Activated T-cell treated with anti-CD3 and anti-CD28 coated beads for 48 hours (primary cell): ENCODE data around the gene DDX20.
A peak's percentile ranks its signal among the peaks of the same experiment; 100 is the strongest.

ENCODE experiments used
- DNase-seq: peaks from one replicate; pipeline ENCODE4 v3.0.0-alpha.2; 2020; ENCODE audit warnings: low read depth

Gene DDX20, protein sequence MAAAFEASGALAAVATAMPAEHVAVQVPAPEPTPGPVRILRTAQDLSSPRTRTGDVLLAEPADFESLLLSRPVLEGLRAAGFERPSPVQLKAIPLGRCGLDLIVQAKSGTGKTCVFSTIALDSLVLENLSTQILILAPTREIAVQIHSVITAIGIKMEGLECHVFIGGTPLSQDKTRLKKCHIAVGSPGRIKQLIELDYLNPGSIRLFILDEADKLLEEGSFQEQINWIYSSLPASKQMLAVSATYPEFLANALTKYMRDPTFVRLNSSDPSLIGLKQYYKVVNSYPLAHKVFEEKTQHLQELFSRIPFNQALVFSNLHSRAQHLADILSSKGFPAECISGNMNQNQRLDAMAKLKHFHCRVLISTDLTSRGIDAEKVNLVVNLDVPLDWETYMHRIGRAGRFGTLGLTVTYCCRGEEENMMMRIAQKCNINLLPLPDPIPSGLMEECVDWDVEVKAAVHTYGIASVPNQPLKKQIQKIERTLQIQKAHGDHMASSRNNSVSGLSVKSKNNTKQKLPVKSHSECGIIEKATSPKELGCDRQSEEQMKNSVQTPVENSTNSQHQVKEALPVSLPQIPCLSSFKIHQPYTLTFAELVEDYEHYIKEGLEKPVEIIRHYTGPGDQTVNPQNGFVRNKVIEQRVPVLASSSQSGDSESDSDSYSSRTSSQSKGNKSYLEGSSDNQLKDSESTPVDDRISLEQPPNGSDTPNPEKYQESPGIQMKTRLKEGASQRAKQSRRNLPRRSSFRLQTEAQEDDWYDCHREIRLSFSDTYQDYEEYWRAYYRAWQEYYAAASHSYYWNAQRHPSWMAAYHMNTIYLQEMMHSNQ

DNA sequence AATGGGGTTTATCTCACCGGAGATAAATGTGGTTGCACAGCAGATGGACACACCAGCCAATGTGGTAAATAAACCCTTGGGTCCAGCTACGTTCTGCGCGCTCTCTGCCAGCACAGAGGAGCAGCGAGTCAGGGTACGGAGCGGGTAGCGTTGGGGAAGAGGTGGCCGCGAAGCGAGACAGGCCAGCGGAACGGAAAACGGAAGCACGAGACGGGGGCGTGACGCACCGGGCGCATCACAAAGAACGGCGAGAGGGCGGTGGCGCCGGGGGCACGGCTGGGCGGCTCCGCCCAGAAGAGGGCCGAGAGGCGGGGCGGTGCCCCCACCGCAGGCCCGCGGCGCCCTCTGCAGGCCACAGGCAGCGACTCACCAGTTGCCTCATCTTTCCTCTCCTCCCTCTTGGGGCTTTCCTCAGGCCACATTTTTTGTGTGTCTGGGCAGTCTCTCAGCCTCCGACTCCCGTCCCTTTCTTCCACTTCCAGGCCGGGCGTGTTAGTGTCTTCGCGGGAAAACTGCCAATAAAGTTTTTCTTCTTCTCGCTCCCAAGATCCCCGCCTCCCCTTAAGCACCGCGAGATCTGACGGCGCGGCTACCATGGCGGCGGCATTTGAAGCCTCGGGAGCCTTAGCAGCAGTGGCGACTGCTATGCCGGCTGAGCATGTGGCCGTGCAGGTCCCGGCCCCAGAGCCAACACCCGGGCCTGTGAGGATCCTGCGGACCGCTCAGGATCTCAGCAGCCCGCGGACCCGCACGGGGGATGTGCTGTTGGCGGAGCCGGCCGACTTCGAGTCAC, at the start of gene DDX20:
Gene DDX20, plus strand, starts transcription at position 571 of the 793 bp plus-strand sequence. Its CDS starts 24 bp downstream, at position 595.
- peak; percentile 93 for DNase-seq

DNA sequence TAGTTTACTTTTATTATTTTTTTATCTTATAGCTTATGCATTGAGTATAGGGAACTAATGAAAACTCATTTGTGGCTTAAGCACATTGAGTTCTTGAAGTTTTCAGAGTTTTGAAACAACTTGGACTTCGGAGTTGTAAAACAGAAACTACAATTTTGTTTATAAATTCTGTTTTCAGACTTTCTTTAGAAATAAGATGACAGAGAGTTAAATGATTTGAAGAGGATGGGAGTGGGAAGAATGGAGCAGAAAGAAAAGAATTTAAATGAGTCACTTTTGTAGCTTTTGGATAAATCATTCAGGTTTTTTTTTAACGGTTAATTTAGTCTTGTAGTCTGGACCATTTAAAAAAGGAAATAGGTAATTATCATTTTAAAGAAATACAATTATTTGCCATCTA, 48.8 kb upstream of the DDX20 start:
- no peak for DNase-seq

DNA sequence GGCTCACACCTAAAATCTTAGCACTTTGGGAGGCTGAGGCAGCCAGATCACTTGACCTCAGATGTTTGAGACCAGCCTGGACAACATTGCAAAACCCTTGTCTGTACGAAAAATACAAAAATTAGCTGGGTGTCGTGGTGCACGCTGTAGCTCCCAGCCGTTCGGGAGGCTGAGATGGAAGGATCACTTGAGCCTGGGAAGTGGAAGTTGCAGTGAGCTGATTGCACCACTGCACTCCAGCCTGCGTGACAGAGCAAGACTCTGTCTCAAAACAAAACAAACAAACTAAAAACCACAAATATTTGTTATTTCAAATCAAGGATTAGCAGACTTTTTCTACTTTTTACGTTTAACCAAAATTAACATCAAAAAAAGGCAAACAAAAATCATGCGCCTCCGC, 47.8 kb upstream of the DDX20 start:
- no peak for DNase-seq

DNA sequence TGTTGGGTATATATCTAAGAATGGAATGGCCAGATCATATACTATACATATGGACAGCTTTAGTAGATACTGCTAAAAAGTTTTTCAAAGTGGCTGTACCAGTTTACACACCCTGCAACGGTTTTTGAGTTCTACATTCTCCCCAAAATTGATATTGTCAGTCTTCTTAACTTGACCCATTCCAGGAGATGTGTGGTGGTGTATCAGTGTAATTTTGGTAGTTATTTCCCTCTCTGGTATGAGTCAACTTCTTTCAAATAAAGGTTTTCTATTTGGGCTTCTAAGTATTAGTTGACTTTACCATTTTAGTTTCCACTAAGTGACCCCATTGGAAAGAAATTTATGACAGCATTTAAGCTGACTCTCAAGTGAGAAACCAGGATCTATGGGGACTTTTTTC, 45.7 kb upstream of the DDX20 start:
- DNase-seq = no peak

DNA sequence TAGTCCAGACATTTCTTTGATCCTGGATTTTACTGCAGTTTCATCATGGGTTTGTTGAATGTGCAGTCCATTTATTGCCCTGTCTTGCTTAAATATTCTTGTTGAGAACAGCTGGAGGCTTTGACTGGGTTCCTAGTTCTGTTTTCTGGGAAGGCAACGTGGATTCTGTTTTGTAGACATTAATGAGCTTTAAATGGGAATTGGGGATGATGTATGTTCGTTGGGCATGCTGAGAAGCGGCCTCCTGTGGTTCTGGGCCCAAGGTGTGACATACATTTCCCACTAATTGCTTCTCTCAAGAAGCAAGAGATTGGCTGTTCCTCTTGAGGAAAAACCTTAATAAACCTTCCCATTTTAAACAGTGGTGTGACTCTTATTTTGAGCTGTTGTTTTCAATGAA, 39.4 kb upstream of the DDX20 start:
- no peak for DNase-seq

DNA sequence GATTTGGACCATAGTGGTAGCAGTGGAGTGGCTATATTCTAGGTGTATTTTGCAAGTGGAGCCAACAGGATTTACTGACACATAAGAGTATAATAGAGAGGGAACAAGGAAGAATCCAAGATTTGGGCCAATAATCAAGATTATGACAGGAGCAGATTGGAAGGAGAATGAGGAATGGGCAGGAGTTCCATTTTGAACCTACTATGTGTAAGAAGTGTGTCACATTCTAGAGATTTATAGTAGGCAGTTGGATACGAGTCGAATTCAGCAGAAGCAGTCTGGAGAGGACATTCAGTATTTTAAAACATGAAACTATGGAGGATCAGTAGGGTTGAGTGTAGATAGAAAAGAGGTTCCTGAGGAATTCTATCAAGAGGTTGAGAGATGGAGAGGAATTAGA, 38.3 kb upstream of the DDX20 start:
- DNase-seq = no peak

DNA sequence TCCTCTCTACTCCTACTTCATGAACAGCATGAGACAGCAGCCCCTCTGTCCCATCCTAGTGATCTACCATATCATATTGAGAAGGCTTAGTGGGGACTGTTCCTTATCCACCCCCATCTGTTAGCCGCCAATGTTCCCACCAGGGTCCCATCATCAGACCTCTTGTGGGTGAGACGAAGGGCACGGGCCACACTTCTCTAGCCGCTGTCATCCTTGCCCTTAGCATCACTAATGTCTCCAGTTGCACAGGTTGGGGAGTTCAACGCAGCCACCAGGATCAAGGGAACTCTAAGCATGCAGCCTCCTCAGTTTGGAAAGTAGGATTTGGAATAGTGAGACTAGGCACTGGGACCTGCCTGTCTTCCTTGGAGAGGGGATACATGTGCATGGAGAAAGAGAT, 36.6 kb upstream of the DDX20 start:
- no peak for DNase-seq

DNA sequence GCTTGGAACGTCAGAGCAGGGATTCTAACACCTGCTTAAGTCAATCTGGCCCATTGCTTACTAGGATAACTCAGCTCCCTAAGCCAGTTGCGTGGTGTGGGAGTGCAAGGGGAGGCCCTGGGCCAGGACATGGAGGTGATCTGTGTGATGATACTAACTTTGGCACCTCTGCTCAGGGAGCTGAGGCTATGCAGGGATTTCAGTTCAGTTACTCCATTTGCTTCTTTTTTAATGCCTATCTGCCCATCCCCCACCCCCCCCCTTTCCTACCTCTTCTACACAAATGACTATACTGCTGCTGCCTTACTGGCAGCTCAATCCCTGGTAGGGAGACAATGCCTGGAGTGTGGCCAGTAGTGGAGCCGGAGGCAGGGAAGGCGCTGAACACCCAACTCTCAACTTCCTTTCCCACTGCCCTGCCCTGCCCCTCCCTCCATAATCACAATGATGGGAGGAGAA, 36.0 kb upstream of the DDX20 start:
- no peak for DNase-seq

DNA sequence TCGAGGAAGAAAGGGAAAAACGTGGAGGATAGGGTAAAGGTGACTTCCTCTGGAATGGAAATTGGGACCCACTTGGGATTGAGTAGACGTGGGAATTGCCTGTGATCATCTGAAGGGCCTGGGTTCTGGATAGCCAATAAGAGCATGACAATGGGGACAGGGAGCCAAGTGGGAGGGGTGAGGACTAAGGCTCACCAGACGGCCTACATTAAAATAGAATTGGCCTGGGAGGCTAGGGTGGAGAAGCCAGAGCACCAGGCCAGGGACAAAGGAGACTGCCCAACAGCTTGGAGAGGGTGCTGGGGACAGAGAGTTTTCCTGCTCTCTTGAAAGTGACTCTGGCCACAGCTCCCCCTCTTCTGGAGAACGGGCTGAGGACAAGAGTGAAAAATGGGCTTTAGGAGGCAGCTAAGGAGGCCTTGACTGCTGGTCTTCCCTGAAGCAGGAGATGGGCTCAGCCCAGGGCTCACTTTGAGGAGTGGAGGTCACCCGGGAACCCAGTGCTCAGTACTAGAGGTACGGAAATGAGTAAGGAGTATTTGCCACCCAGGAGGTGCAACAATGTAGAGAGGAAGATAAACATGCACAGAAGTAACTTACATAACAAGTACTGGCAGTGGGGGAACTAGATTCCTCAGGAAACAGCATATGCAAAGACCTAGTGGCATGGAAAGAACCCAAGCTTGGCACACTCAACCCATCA, 35.3 kb upstream of the DDX20 start:
- DNase-seq = no peak

DNA sequence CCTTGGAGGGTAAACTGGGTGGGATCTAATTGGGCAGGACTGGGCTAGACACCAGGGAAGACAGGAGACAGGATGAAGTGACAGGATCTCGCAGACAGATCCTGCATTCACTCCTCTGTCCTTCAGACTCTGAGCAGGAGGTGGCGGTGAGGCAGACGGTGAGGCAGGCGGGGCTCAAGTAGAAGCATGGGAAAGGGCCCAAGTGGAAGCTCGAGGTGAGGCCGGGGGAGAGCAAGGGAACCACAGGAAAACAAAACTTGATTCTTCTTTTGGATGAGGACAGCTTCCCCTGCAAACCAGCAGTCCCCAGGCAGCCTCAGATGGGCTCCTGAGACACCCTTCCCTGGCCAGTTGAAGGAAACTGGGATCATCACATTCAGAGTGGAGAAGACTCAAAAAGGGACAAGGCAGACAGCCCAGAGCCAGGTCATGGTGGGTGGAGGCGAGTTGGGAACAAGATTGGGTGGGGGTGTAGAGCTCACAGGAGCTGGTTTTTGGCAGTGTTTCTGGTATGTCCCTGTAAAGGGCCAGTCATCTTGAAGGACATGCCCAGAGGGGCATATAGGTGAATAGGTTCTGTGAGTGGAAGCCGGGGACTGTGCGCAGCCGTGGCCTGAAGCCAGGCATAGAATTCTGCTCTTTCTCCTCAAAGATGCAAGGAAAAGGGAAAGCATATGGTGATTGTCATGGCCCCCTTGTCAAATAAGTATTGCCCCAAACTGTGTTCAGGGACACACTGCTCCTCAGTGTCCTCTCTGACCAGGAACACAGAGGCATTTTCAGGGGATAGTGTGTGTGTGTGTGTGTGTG, 34.5 kb upstream of the DDX20 start:
- no peak for DNase-seq

DNA sequence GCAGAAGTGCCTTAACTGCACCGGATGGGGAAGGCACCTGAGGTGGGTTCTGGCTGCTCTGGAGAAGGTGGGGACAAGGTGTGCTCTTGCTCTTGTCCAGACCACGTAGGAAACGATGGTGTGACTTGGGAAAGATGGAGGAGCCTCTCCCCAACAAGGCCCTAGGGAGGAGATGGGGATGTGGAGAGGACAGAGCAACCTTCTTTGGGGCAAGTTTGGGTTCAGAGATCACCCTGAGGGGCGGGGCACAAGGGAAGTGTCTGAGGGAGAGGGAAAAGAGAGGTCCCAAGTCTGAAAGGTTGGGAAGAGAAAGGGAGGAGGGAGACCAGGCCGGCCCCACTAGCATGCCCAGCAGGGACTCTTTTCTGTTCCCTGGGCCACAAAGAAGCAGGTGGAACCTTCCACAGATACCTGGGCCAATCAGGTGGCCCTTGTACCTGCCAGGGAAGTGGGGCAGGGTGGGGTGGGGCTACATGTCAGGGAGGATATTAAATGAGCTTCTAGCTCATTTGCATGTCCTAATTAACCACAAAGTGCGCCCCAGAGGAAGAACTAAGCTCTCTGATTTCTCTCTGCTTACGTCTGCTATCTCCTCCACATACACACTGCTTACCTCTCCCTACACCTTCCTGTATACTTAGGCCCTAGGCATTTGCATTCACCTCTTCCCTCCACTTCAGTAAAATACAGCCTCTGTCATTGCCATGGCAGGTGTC, 32.5 kb upstream of the DDX20 start:
- DNase-seq = no peak

DNA sequence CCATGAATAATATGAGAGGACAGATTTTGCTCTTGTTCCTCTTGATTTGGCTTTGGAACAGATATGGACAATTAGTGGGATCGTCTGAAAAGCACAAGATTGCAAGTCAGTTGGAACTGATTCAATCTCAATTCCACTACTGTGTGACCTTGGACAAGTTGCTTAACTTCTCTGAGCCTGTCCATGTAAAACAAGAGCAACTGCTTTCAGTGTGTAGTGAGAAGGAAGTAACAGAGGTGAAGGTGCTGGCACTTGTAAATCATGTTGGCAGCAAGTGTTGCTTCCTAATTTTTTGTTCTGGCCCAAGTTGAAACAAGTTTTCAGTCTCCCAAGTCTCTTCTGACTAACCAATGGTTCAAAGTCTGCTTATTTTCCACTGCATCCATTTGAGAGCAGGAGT, 31.8 kb upstream of the DDX20 start:
- no peak for DNase-seq

DNA sequence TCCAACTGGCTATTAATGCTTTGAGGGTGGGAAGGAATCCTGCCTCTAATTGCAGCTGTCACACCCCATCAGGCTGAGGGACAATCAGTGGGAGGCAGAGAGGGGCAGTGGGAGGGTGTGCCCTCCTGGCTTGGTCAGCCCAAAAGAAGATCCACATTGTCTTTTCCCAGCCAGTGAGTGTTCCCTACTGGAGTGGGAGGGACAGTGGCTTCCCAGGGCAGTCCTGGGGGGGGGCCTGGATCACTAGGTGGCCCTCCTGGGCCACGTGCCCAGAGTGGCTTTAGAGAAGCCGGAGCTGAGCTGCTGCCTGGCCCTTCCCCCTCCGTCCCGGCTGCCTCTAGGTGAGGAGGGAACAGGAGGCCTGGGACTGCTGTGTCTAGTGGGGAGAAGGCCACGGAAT, 30.5 kb upstream of the DDX20 start:
- no peak for DNase-seq

DNA sequence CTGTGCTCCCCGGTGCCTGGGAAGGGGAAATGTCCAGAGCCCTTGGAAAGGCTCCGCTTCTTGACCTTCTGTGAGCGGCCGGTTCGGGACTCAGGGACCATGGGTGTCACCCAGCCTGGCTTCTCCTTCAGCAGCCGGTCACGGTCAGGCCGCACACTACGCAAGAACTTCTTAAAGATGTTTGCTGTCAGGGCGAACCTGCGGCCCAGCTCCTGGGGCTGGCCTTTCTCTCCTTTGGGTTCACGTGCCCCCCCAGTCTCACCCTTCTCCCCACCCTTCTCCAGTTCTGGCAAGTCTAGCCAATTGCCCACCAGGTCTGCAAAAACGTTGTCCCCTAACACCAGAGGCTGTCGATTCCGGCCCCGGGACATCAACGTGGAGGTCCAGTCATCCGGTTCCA, 28.6 kb upstream of the DDX20 start:
- no peak for DNase-seq

DNA sequence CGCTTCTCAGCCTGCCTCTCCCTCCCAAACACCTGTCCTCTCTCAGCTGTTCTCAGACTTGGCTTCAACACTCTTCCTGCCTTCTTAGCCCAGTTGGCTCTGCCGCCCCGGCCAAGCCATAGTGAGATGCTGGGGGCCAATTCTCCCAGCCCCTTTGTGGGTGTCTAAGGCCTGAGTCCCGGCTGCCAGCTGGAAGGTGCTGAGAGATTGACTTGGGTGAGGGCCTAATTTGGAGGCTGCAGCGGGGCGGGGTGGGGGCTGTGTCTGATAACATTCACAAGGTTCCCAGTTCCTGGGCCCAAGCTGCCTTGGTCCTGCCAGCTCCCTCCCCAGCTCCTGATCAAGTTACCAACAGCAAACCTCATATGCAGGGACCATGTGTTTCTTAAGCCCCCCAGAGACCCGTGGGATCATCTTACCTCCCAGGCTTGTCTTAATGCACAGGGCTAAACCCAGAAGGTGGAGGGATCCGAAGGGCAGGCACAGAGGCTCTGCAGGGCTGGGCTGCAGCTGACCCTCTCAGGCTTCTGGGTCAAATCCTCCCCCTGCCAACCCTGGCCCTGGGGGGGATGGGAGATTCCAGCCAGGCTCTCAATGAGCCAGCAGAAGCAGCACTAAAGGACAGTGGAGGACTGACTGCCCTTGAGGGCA, 26.3 kb upstream of the DDX20 start:
- DNase-seq = no peak

DNA sequence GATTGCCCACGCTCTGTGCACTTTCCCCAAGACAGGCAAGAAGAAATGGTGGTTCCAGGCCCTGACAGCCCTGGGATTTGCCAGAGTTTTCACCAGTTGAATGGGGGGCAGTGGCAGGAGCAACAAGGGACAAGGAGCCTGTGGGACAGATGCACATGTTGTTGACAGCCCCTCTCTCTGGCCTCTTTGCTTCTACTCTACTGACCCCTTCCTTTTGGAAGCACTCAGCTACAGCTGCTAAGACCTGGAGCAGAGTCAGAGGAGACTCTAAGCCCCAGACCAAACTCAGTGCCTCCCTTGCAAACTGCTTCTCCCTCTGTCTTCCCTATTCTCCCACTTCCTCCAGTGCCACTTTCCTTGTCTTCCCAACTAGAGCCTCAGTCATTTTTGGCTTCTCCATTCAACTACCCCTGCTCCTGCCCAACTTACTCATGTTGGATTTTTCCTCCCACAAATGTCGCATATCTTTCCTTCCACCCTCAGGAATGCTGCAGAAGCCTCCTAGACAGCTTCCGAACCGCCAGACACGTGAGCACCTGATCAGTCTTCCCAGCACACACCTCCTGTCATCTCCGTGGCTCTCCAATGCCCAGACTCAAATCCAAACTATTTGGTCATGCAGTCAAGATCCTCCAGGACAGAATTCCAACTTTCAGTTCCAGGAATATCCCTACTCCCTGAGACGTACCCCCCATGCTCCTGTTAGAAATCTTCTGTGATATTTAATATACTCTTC, 25.6 kb upstream of the DDX20 start:
- no peak for DNase-seq

DNA sequence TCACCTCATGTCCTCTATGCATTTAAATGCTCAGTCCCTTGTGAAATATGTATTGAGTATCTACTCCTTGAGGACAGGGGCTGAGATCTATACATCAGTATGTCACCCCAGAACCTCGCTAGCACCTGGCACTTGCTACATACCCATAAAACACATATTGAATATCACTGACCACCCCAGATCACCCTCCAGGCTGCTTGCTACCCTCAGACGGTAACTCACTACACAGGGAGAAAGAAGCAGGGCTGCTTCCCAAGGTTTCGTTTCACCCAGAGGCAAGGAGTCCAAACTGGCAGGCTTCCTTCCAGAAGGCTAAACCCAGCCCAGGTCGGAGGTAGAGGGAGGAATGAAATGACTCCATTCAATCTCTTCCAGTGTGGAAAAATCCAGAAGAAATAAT, 25.0 kb upstream of the DDX20 start:
- DNase-seq = no peak

DNA sequence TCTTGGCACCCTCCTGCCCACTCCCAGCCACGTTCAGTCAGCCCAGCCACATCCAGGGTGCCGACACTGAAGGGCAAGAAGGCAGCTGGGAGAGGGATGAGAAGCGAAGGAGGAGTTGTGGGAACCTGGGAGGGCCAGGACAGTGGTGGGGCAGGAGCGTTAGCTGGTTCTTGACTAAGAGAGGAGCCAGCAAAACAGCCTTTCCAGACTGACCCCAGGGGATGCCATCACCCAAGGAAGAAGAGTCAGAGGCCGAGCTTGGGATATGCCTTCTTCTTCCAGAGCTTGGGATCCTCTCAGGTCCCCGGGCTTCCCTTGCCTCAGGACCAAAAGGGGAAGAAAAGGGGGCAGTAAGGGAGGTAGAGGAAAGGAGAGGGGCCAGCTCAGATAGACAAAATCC, 23.7 kb upstream of the DDX20 start:
- DNase-seq = no peak

DNA sequence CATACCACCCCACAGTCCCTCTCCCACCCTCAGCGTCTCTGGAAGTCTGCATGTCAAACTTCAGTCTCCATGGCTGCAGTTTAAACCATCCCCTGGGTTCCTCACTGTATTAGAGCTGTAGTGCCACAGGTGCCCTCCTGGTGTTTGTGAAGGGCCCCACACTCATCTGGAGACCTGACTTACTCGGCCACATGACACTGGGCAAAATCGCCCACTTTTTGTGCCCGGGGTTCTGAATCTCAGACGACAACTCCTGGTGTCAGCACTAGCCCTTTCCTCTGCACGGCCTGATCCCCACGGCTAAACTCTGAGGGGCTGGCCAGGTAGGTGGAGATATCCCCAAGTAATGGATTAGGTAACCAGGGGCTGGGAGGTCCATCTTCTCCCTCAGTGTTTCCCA, 23.0 kb upstream of the DDX20 start:
- no peak for DNase-seq
